OCI-LY3 (cell line): ENCODE measurements around the gene ERP44.

Experiments used
- H2AFZ ChIP-seq: fragments of 200-600, 300-600 bp; shearing (Covaris generic); 2 replicates; pipeline ENCODE4 v1.6.0; 2014; ENCODE audit warnings: antibody characterized with exemption, low read depth, low read length
- H3K27ac ChIP-seq: fragments of 200-600, 300-600 bp; sonication (generic); 2 replicates; pipeline ENCODE4 v1.5.1; 2014; ENCODE audit warnings: mild to moderate bottlenecking, low read length, moderate library complexity, mixed read lengths
- H3K27me3 ChIP-seq: fragments of 200-600, 300-600 bp; sonication (generic); 2 replicates; pipeline ENCODE4 v1.6.1; 2014; ENCODE audit warnings: low read depth, low read length, mixed read lengths
- H3K36me3 ChIP-seq: fragments of 200-600, 300-600 bp; sonication (generic); replicated peaks from 2 replicates; pipeline ENCODE3; 2014; ENCODE audit warnings: low read depth, low read length, mixed read lengths
- H3K4me1 ChIP-seq: fragments of 300-600, 200-600 bp; sonication (generic); 2 replicates; pipeline ENCODE4 v1.6.1; 2014; ENCODE audit warnings: low read length, mixed read lengths
- H3K4me2 ChIP-seq: fragments of 200-600, 300-600 bp; sonication (generic); 2 replicates; pipeline ENCODE4 v1.6.1; 2014; ENCODE audit warnings: low read length, mixed read lengths
- H3K4me3 ChIP-seq: fragments of 300-600, 200-600 bp; sonication (generic); 2 replicates; pipeline ENCODE4 v1.5.1; 2014; ENCODE audit warnings: antibody characterized with exemption, mild to moderate bottlenecking, low read length, moderate library complexity
- H3K79me2 ChIP-seq: fragments of 300-600, 200-600 bp; shearing (Covaris generic); 2 replicates; pipeline ENCODE4 v1.6.1; 2014; ENCODE audit warnings: mild to moderate bottlenecking, low read length, mixed read lengths
- H3K9ac ChIP-seq: fragments of 300-600, 200-600 bp; shearing (Covaris generic); 2 replicates; pipeline ENCODE4 v1.6.0; 2014; ENCODE audit warnings: mild to moderate bottlenecking, low read length, moderate library complexity
- H3K9me3 ChIP-seq: fragments of 200-600, 300-600 bp; shearing (Covaris generic); 2 replicates; pipeline ENCODE4 v1.6.1; 2014; ENCODE audit warnings: low read length, mixed read lengths; ENCODE audit not compliant: insufficient read depth
- H4K20me1 ChIP-seq: fragments of 200-600, 300-600 bp; sonication (generic); 2 replicates; pipeline ENCODE4 v1.6.1; 2016; ENCODE audit warnings: low read length, mixed read lengths; ENCODE audit not compliant: insufficient read depth
- EZH2phosphoT487 ChIP-seq: fragments of 200-600 bp; shearing (Covaris generic); IDR thresholded peaks from 2 replicates; pipeline ENCODE4 v1.6.1; 2018; ENCODE audit warnings: antibody characterized with exemption, mixed run types, low read depth
- TF ChIP-seq, protein P1 (sequence below): fragments of 200-600, 300-600 bp; sonication (generic); IDR thresholded peaks from 2 replicates; pipeline ENCODE4 v1.5.1; 2014; ENCODE audit warnings: antibody characterized with exemption, low read length, low read depth

Gene ERP44

GRCh38 chr9:100092066-100092465, 6.7 kb downstream of the ERP44 start:
- peaks cover 70% of the 10 kb centered on the region for H3K79me2 ChIP-seq
- H3K4me3 ChIP-seq, result no peak overlapping the region
- no peaks in the 10 kb centered on the region for H3K36me3 ChIP-seq
- H3K27ac ChIP-seq, result no peak overlapping the region
- TF ChIP-seq EZH2phosphoT487, result no peak
- TF ChIP-seq, protein P1, sequence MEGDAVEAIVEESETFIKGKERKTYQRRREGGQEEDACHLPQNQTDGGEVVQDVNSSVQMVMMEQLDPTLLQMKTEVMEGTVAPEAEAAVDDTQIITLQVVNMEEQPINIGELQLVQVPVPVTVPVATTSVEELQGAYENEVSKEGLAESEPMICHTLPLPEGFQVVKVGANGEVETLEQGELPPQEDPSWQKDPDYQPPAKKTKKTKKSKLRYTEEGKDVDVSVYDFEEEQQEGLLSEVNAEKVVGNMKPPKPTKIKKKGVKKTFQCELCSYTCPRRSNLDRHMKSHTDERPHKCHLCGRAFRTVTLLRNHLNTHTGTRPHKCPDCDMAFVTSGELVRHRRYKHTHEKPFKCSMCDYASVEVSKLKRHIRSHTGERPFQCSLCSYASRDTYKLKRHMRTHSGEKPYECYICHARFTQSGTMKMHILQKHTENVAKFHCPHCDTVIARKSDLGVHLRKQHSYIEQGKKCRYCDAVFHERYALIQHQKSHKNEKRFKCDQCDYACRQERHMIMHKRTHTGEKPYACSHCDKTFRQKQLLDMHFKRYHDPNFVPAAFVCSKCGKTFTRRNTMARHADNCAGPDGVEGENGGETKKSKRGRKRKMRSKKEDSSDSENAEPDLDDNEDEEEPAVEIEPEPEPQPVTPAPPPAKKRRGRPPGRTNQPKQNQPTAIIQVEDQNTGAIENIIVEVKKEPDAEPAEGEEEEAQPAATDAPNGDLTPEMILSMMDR, result no peak
- peaks cover 17% of the 10 kb centered on the region for H4K20me1 ChIP-seq
- H3K27me3 ChIP-seq, result no peaks in the 10 kb centered on the region
- H2AFZ ChIP-seq, result no peak overlapping the region
- H3K4me1 ChIP-seq, result peaks cover under 1% of the 10 kb centered on the region; the same call in 1 of the 2 replicates
- H3K4me2 ChIP-seq, result no peak overlapping the region
- H3K9me3 ChIP-seq, result no peaks in the 10 kb centered on the region
- no peak overlapping the region for H3K9ac ChIP-seq

- H3K27ac ChIP-seq, result no peak overlapping the region
- no peaks in the 10 kb centered on the region for H3K4me1 ChIP-seq
- H2AFZ ChIP-seq, result no peak overlapping the region
- no peak overlapping the region for H3K4me2 ChIP-seq
- H3K36me3 ChIP-seq, result no peaks in the 10 kb centered on the region
- peaks cover 17% of the 10 kb centered on the region for H4K20me1 ChIP-seq
- TF ChIP-seq EZH2phosphoT487, result no peak
- TF ChIP-seq, protein P1, result no peak
- H3K27me3 ChIP-seq, result no peaks in the 10 kb centered on the region
- no peak overlapping the region for H3K4me3 ChIP-seq
- H3K9me3 ChIP-seq, result no peaks in the 10 kb centered on the region
- no peak overlapping the region for H3K9ac ChIP-seq
- peaks cover 70% of the 10 kb centered on the region for H3K79me2 ChIP-seq
These were observed 7.2 kb downstream of the ERP44 start for GRCh38 chr9:100091650-100092049.

- H3K4me3 ChIP-seq, result no peak overlapping the region
- no peak overlapping the region for H3K9ac ChIP-seq
- H3K79me2 ChIP-seq, result peaks cover 71% of the 10 kb centered on the region
- H3K9me3 ChIP-seq, result no peaks in the 10 kb centered on the region
- no peak overlapping the region for H3K4me2 ChIP-seq
- H3K27me3 ChIP-seq, result no peaks in the 10 kb centered on the region
- H3K4me1 ChIP-seq, result no peaks in the 10 kb centered on the region
- peaks cover 17% of the 10 kb centered on the region for H4K20me1 ChIP-seq
- TF ChIP-seq EZH2phosphoT487, result no peak
- TF ChIP-seq, protein P1, result no peak
- H3K36me3 ChIP-seq, result no peaks in the 10 kb centered on the region
- no peak overlapping the region for H3K27ac ChIP-seq
- no peak overlapping the region for H2AFZ ChIP-seq
These were observed 7.9 kb downstream of the ERP44 start for GRCh38 chr9:100090880-100091279.

GRCh38 chr9:100088202-100088601, 10.6 kb downstream of the ERP44 start:
- Histone ChIP-seq H3K36me3 (no peaks in the 10 kb centered on the region), H3K27me3 (no peaks in the 10 kb centered on the region), H4K20me1 (peaks cover 38% of the 10 kb centered on the region), H3K4me3 (no peak overlapping the region), H3K9me3 (no peaks in the 10 kb centered on the region), H3K4me2 (no peak overlapping the region), H3K79me2 (peaks cover 79% of the 10 kb centered on the region), H2AFZ (no peak overlapping the region), H3K9ac (no peak overlapping the region), H3K4me1 (peaks cover 21% of the 10 kb centered on the region), H3K27ac (no peak overlapping the region)
- TF ChIP-seq EZH2phosphoT487, result no peak
- TF ChIP-seq, protein P1, result no peak
